Naive thymus-derived CD4-positive, alpha-beta T cell (primary cell): ENCODE results near the gene GTF3C2. TPM values are rescaled to one million over a fixed set of nuclear protein-coding genes. Genes with fewer than 3 reads are reported as not detected.

ENCODE experiments used
- ATAC-seq: fragments of 150-1000 bp; cut with Tn5 transposase; 2 replicates; pipeline ENCODE4 v1.10.0; 2021; ENCODE audit warnings: mild to moderate bottlenecking, moderate library complexity
- CTCF ChIA-PET: fragments of 350-600 bp; sonication (Branson Sonifier 250); formaldehyde crosslinking; loops from one replicate; lab custom pipeline; 2021; ENCODE audit warnings: antibody characterized with exemption; lab: Charles Lee
- POLR2A ChIA-PET: fragments of 350-600 bp; sonication (Branson Sonifier 250); formaldehyde crosslinking; loops from one replicate; lab custom pipeline; 2021; ENCODE audit warnings: antibody characterized with exemption, inconsistent platforms; lab: Charles Lee
- DNase-seq, 9 donors: peaks; one replicate each; pipeline versions ENCODE4 v3.0.0 to v3.0.0-alpha.2; 2020 to 2022; ENCODE audit warnings: mixed read lengths in 1 of 9
- H3K27ac ChIP-seq: one replicate; pipeline ENCODE4 v1.7.0; 2013; ENCODE audit warnings: mild to moderate bottlenecking, low read depth, low read length, moderate library complexity
- H3K27me3 ChIP-seq, 2 donors: one replicate each; pipeline ENCODE4 v1.7.0; 2013; ENCODE audit warnings: low read length in 2 of 2, mild to moderate bottlenecking in 2 of 2, moderate library complexity in 2 of 2; ENCODE audit not compliant: control insufficient read depth in 2 of 2, insufficient read depth in 2 of 2
- H3K36me3 ChIP-seq, 3 experiments: 1 replicate in 2 of 3; 2 replicates in 1 of 3; pipeline ENCODE4 v1.7.0; 2013; ENCODE audit warnings: low read length in 3 of 3, mild to moderate bottlenecking in 3 of 3, moderate library complexity in 1 of 3; ENCODE audit not compliant: insufficient read depth in 3 of 3, control insufficient read depth in 2 of 3
- H3K4me1 ChIP-seq, 2 donors: one replicate each; pipeline ENCODE4 v1.7.0; 2013; ENCODE audit warnings: low read length in 2 of 2, mild to moderate bottlenecking in 2 of 2, moderate library complexity in 1 of 2; ENCODE audit not compliant: control insufficient read depth in 2 of 2, insufficient read depth in 2 of 2
- H3K4me3 ChIP-seq: 2 replicates; pipeline ENCODE4 v1.7.0; 2013; ENCODE audit warnings: mild to moderate bottlenecking, low read length
- H3K9me3 ChIP-seq, 3 experiments: 1 replicate in 2 of 3; 2 replicates in 1 of 3; pipeline ENCODE4 v1.7.0; 2013; ENCODE audit warnings: low read length in 3 of 3; ENCODE audit not compliant: control insufficient read depth in 2 of 3
- H3K27ac Mint-ChIP-seq, 9 donors: one replicate each; pipeline ENCODE4 v1.8.0; 2020 to 2022; ENCODE audit warnings: mixed read lengths in 9 of 9, mild to moderate bottlenecking in 8 of 9, moderate library complexity in 5 of 9, inconsistent platforms in 2 of 9
- H3K27me3 Mint-ChIP-seq, 5 donors: one replicate each; pipeline ENCODE4 v1.8.0; 2021 to 2022; ENCODE audit warnings: mixed read lengths in 5 of 5, mild to moderate bottlenecking in 1 of 5
- H3K36me3 Mint-ChIP-seq, 5 donors: one replicate each; pipeline ENCODE4 v1.8.0; 2020 to 2022; ENCODE audit warnings: mixed read lengths in 5 of 5, mild to moderate bottlenecking in 3 of 5, inconsistent platforms in 1 of 5
- H3K4me1 Mint-ChIP-seq, 7 donors: one replicate each; pipeline ENCODE4 v1.8.0; 2020 to 2022; ENCODE audit warnings: mixed read lengths in 7 of 7, mild to moderate bottlenecking in 3 of 7, inconsistent platforms in 1 of 7
- H3K4me3 Mint-ChIP-seq, 10 donors: one replicate each; pipeline ENCODE4 v1.8.0; 2020 to 2022; ENCODE audit warnings: mild to moderate bottlenecking in 10 of 10, mixed read lengths in 10 of 10, moderate library complexity in 6 of 10, inconsistent platforms in 2 of 10
- H3K9me3 Mint-ChIP-seq, 11 donors: one replicate each; pipeline ENCODE4 v1.8.0; 2020 to 2022; ENCODE audit warnings: mixed read lengths in 11 of 11, mild to moderate bottlenecking in 4 of 11, inconsistent platforms in 1 of 11, moderate library complexity in 1 of 11
- intact Hi-C, 2 donors: fragments of 100-400 bp; cut with micrococcal nuclease; formaldehyde crosslinking; loops; one replicate each; pipeline ENCODE4 v1.15.1; 2023
- polyA plus RNA-seq, 2 donors: library from polyadenylated mRNA; unstranded; fragments of 300-500 nt; fragmentation: Illumina TruSeq; gene quantifications; one replicate each; pipeline ENCODE4 v1.2.3, GENCODE V29; 2021
- total RNA-seq, 6 experiments: library from RNA in 5 of 6; stranded (reverse) in 5 of 6; gene quantifications; 1 replicate in 5 of 6; 2 replicates in 1 of 6; pipeline ENCODE4 v1.2.3 and lab custom pipeline; 2021 to 2026

Gene GTF3C2
- total and polyA plus RNA-seq, 7 experiments from 2014 or later, result 26.6 to 106 (median 77.9) TPM

DNA sequence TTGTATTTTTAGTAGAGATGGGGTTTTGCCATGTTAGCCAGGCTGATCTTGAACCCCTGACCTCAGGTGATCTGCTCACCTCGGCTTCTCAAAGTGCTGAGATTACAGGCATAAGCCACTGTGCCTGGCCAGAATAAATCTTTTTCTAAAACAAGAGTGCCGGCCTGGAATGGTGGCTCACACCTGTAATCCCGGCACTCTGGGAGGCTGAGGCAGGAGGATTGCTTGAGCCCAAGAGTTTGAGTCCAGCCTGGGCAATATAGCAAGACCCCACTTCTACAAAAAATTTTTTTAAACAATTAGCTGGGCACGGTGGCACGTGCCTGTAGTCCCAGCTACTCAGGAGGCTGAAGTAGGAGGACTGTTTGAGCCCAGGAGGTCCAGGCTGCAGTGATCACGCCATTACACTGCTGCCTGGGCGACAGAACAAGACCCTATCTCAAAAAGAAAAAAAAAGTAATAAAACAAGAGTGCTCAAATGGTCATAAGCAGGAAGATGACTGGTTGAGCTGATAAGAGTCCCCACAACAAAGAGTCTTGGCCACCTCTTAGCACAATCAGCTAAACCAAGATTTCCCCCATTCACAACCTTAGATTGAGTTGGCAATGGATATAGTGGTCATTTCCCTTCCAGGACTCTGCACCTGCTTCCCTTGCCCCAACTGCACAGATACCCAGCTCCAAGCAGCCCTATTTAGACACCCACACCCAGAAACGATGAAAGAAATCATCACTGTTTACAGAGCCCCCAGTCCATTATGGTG, 42.5 kb downstream of the GTF3C2 start:
- Mint-ChIP-seq H3K4me3 (no peak overlapping the region), H3K4me1 (peaks cover 0 to 5% (median 0%) of the 10 kb centered on the region in 7 donors), H3K9me3 (peaks cover 0 to 2% (median 0%) of the 10 kb centered on the region in 11 donors), H3K27ac (peak overlapping the region in 1 of 9 donors; percentile 49), H3K36me3 (peaks cover 13 to 32% (median 18%) of the 10 kb centered on the region in 5 donors), H3K27me3 (no peaks in the 10 kb centered on the region)
- no peak overlapping the region for H3K27ac ChIP-seq
- peaks cover 0 to 37% (median 4%) of the 10 kb centered on the region in 3 experiments for H3K36me3 ChIP-seq
- no peaks in the 10 kb centered on the region for H3K9me3 ChIP-seq
- POLR2A ChIA-PET, result interaction anchor here (1.0 kb wide), 1 partner anchor 9 kb away, joined by 4 read pairs; the partner anchor contains the start of gene MPV17
- no peaks in the 10 kb centered on the region for H3K4me1 ChIP-seq
- CTCF ChIA-PET, result interaction anchor here (1.0 kb wide), 1 partner anchor 11 kb away, joined by 3 read pairs; no protein-coding TSS in a partner anchor
- DNase-seq, result no peak
- intact Hi-C loops, result no loop called here
- H3K4me3 ChIP-seq, result no peak overlapping the region
- no peak for ATAC-seq
- no peaks in the 10 kb centered on the region for H3K27me3 ChIP-seq

DNA sequence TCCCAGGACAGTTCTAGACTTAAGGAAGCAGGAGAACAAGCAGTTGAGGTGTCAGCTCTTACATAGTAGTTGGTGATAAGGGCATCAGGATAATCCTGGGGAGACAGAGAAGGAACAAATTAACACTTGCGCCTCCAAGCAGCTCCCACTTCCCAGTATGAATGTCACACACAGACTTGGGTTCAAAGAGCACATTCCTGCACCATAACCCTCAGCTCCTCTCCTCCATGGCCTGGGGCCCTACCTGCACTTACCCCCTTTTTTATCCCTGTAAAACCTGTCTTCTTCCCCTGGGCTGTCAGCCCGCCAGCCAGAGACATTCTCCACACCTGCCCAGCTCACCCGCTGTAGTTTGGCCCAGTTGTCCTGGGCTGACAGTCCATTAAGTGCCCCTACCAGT, 44.4 kb downstream of the GTF3C2 start:
- peaks cover 0 to 1% of the 10 kb centered on the region in 2 donors for H3K4me1 ChIP-seq
- ChIA-PET CTCF (no interaction called here), POLR2A (interaction anchor here (1.4 kb wide), 1 partner anchor 11 kb away, joined by 5 read pairs; the partner anchor contains the start of gene MPV17)
- no peak for DNase-seq
- Mint-ChIP-seq H3K36me3 (peaks cover 13 to 35% (median 21%) of the 10 kb centered on the region in 5 donors), H3K27ac (peak overlapping the region in 2 of 9 donors; percentile 15 to 21), H3K4me1 (peaks cover 0 to 5% (median 0%) of the 10 kb centered on the region in 7 donors), H3K4me3 (peak overlapping the region in 1 of 10 donors; percentile 45), H3K27me3 (peaks cover 0 to 3% (median 0%) of the 10 kb centered on the region in 5 donors), H3K9me3 (peaks cover 0 to 2% (median 0%) of the 10 kb centered on the region in 11 donors)
- H3K27ac ChIP-seq, result no peak overlapping the region
- ATAC-seq, result no peak
- H3K27me3 ChIP-seq, result no peaks in the 10 kb centered on the region
- intact Hi-C loops, result no loop called here
- peaks cover 0 to 36% (median 4%) of the 10 kb centered on the region in 3 experiments for H3K36me3 ChIP-seq
- H3K4me3 ChIP-seq, result no peak overlapping the region
- no peaks in the 10 kb centered on the region for H3K9me3 ChIP-seq

DNA sequence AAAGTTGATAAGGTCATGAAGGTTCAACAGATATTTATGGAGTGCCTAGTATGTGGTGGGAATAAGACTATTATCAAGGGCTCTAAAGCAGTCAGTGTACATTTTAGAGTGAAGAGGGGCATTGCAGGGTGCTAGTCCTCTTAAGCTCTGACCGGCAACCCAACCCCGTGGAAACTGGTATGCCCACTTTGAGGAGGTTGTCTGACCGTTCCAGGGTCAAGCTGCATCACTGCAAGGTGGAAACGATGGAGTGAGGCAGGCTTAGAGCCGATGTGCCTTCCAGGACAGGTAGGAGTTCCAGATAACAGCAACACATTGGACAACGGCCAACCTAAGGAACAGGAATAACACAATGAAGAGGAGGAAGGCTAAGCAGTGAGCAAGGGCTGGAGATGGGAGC, 46.9 kb downstream of the GTF3C2 start:
- Mint-ChIP-seq H3K27me3 (peaks cover 8 to 22% (median 15%) of the 10 kb centered on the region in 5 donors), H3K36me3 (peaks cover 9 to 29% (median 21%) of the 10 kb centered on the region in 5 donors), H3K9me3 (peaks cover 0 to 2% (median 0%) of the 10 kb centered on the region in 11 donors), H3K27ac (no peak overlapping the region), H3K4me3 (no peak overlapping the region), H3K4me1 (peaks cover 0 to 9% (median 4%) of the 10 kb centered on the region in 7 donors)
- peaks cover 0 to 6% of the 10 kb centered on the region in 2 donors for H3K27me3 ChIP-seq
- intact Hi-C loops, result loop anchor here in 1 of 2 donors (10.0 kb wide), 1 partner anchor 465 kb away; the partner anchor contains the start of gene DPYSL5
- ChIA-PET POLR2A (interaction anchor here (0.9 to 1.0 kb wide), 3 partner anchors 12 to 58 kb away, joined by 3 to 5 read pairs (median 3); no protein-coding TSS in a partner anchor), CTCF (interaction anchor here (0.8 kb wide), 1 partner anchor 373 kb away, joined by 3 read pairs; no protein-coding TSS in a partner anchor)
- H3K4me3 ChIP-seq, result no peak overlapping the region
- no peak for DNase-seq
- peaks cover 0 to 6% of the 10 kb centered on the region in 2 donors for H3K4me1 ChIP-seq
- H3K36me3 ChIP-seq, result peaks cover 0 to 22% (median 4%) of the 10 kb centered on the region in 3 experiments
- no peak overlapping the region for H3K27ac ChIP-seq
- ATAC-seq, result no peak
- H3K9me3 ChIP-seq, result no peaks in the 10 kb centered on the region

DNA sequence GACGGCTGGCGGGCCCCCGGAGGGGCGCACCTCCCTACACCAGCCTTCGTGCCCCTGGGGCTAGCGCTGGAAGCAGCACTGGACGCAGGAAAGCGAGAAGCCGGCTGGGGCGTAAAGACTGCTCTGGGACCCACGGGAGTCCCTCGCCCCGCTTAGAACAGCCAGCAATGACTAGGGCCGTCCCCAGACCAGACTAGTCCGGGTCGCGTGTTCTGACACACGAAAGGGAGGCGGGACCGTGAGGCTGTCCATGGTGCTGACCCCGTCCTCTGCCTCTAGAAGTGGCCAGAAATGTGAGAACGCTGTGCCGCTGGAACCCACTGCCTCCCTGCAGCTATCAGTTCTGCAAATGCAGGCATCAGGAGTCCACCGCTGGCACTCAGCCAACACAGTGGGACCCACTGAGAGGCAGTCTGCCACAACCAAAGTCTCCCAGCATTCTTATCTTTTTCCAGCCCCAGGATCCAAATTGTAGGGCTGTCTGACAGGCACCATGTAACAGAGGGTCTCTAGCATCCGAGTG, 48.1 kb downstream of the GTF3C2 start, which contains the start of gene UCN:
TSS of gene UCN (minus strand) at position 87 of the 523 bp plus-strand sequence. CDS start 550 bp downstream, outside the sequence.
- Mint-ChIP-seq H3K9me3 (peaks cover 0 to 2% (median 0%) of the 10 kb centered on the region in 11 donors), H3K36me3 (peaks cover 9 to 29% (median 21%) of the 10 kb centered on the region in 5 donors), H3K27ac (no peak within 1 kb of the TSS), H3K4me1 (peaks cover 0 to 9% (median 4%) of the 10 kb centered on the region in 7 donors), H3K27me3 (peaks cover 13 to 25% (median 19%) of the 10 kb centered on the region in 5 donors), H3K4me3 (peak within 1 kb of the TSS in 7 of 10 donors; percentile 5 to 75 (median 49))
- ATAC-seq (no peak), DNase-seq (no peak)
- Histone ChIP-seq H3K27ac (no peak within 1 kb of the TSS), H3K36me3 (peaks cover 0 to 22% (median 4%) of the 10 kb centered on the region in 3 experiments), H3K9me3 (no peaks in the 10 kb centered on the region), H3K4me3 (no peak within 1 kb of the TSS), H3K27me3 (peaks cover 0 to 6% of the 10 kb centered on the region in 2 donors), H3K4me1 (peaks cover 0 to 6% of the 10 kb centered on the region in 2 donors)
- intact Hi-C loops, result loop anchor here in 1 of 2 donors (10.0 kb wide), 1 partner anchor 464 kb away; the partner anchor contains the start of gene DPYSL5
- POLR2A ChIA-PET, result interaction anchor here (1.0 kb wide), 1 partner anchor 60 kb away, joined by 3 read pairs; no protein-coding TSS in a partner anchor
- CTCF ChIA-PET, result no interaction called here

DNA sequence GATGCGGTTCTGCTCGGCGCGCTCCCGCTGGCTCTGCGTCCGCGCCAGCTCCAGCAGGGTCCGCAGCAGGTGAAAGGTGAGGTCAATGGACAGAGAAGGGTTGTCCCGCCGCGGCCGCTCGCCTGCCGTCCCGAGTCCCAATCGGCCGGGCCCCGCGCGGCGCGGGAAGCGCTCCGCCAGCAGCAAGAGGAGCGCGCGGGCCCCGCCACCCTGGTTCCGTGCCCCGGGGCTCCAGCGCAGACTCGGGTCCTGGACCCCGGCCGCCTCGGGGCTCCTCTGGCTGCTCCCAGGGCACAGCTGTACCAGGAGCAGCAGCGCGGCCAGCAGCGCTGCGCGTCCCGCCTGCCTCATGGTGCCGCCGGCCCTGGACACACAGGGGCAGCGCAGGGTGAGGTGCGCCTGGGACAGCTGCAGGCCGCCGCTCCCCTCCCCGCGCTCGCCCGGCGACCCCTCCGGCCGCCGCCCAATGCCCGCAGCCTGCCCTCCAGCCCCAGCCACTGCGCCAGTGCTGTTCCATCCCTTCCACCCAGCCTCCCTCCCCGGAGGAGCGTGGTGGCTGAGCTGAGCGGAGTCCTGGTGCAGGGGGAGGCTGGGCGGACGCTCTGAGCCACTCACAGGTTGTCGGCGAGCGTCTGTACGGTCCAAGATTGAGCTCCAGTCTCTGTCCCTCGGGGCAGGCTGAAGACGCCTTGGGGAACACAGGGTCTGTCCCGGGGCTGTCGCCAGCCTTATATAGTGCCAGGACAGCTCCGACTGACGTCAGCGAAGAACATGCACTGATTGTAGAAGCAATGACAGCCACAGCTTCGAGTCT, 48.8 kb downstream of the GTF3C2 start:
- peaks cover 0 to 6% of the 10 kb centered on the region in 2 donors for H3K4me1 ChIP-seq
- H3K36me3 ChIP-seq, result peaks cover 0 to 22% (median 4%) of the 10 kb centered on the region in 3 experiments
- Mint-ChIP-seq H3K4me1 (peaks cover 0 to 13% (median 7%) of the 10 kb centered on the region in 7 donors), H3K27me3 (peaks cover 13 to 25% (median 19%) of the 10 kb centered on the region in 5 donors), H3K27ac (no peak overlapping the region), H3K4me3 (peak overlapping the region in 3 of 10 donors; percentile 44 to 75 (median 59)), H3K36me3 (peaks cover 9 to 29% (median 21%) of the 10 kb centered on the region in 5 donors), H3K9me3 (peaks cover 0 to 2% (median 0%) of the 10 kb centered on the region in 11 donors)
- no peak for ATAC-seq
- no peak overlapping the region for H3K27ac ChIP-seq
- H3K27me3 ChIP-seq, result peaks cover 0 to 6% of the 10 kb centered on the region in 2 donors
- no peak for DNase-seq
- ChIA-PET POLR2A (no interaction called here), CTCF (no interaction called here)
- no peaks in the 10 kb centered on the region for H3K9me3 ChIP-seq
- intact Hi-C loops, result loop anchor here in 1 of 2 donors (10.0 kb wide), 1 partner anchor 463 kb away; the partner anchor contains the start of gene DPYSL5
- no peak overlapping the region for H3K4me3 ChIP-seq
